NT2/D1 (cell line): ENCODE data around the gene PRRC2A.
A peak's percentile ranks its signal among the peaks of the same experiment; 100 is the strongest.

Source experiments
- DNase-seq: peaks from one replicate; pipeline ENCODE4 v3.0.0-alpha.2; 2011; ENCODE audit warnings: low read depth, low spot score
- H3K27me3 ChIP-seq: 2 replicates; pipeline ENCODE4 v1.6.0; 2011; ENCODE audit warnings: mild to moderate bottlenecking; ENCODE audit not compliant: insufficient read length, insufficient read depth
- H3K36me3 ChIP-seq: 2 replicates; pipeline ENCODE4 v1.6.1; 2011; ENCODE audit warnings: mild to moderate bottlenecking, low read length, mixed read lengths; ENCODE audit not compliant: insufficient read depth, insufficient read length
- H3K4me1 ChIP-seq: 2 replicates; pipeline ENCODE4 v1.5.1; 2011; ENCODE audit not compliant: insufficient read depth, insufficient read length
- H3K4me3 ChIP-seq: 2 replicates; pipeline ENCODE4 v1.5.1; 2011; ENCODE audit warnings: low read depth; ENCODE audit not compliant: insufficient read length
- H3K9ac ChIP-seq: 2 replicates; pipeline ENCODE4 v1.6.0; 2011; ENCODE audit warnings: low read depth; ENCODE audit not compliant: insufficient read length
- H3K9me3 ChIP-seq: 2 replicates; pipeline ENCODE4 v1.5.1; 2011; ENCODE audit warnings: mild to moderate bottlenecking, low read length; ENCODE audit not compliant: insufficient read depth
- SUZ12 ChIP-seq: IDR thresholded peaks from 2 replicates; pipeline ENCODE4 v1.6.1; 2011; ENCODE audit not compliant: insufficient read length, insufficient read depth; ENCODE audit errors: extremely low read depth
- YY1 ChIP-seq: IDR thresholded peaks from 2 replicates; pipeline ENCODE4 v1.6.1; 2011; ENCODE audit not compliant: insufficient read length, insufficient read depth
- ZNF274 ChIP-seq: IDR thresholded peaks from 2 replicates; pipeline ENCODE4 v1.6.1; 2011; ENCODE audit warnings: mild to moderate bottlenecking, low read depth, low read length

The PRRC2A gene

GRCh38 chr6:31621991-31622390, 1.5 kb downstream of the PRRC2A start:
- H3K36me3 ChIP-seq = peaks cover 56% of the 10 kb centered on the region
- peak overlapping the region; percentile 96 for H3K9ac ChIP-seq
- H3K4me3 ChIP-seq = peak overlapping the region; percentile 89
- no peak for DNase-seq
- H3K27me3 ChIP-seq = no peaks in the 10 kb centered on the region
- no peak for TF ChIP-seq YY1
- TF ChIP-seq ZNF274 = no peak
- no peak for TF ChIP-seq SUZ12
- H3K9me3 ChIP-seq = no peaks in the 10 kb centered on the region
- H3K4me1 ChIP-seq = peaks cover 6% of the 10 kb centered on the region

- Histone ChIP-seq H3K4me3 (peak overlapping the region; percentile 89), H3K9ac (no peak overlapping the region), H3K9me3 (no peaks in the 10 kb centered on the region), H3K27me3 (no peaks in the 10 kb centered on the region), H3K36me3 (peaks cover 63% of the 10 kb centered on the region), H3K4me1 (peaks cover 6% of the 10 kb centered on the region)
- no peak for DNase-seq
- no peak for TF ChIP-seq SUZ12
- no peak for TF ChIP-seq YY1
- TF ChIP-seq ZNF274 = no peak
These were observed 2.2 kb downstream of the PRRC2A start for GRCh38 chr6:31622684-31623091.

GRCh38 chr6:31624070-31624469, 3.6 kb downstream of the PRRC2A start:
- peaks cover 6% of the 10 kb centered on the region for H3K4me1 ChIP-seq
- no peaks in the 10 kb centered on the region for H3K9me3 ChIP-seq
- H3K9ac ChIP-seq = no peak overlapping the region
- no peak overlapping the region for H3K4me3 ChIP-seq
- no peak for DNase-seq
- no peaks in the 10 kb centered on the region for H3K27me3 ChIP-seq
- TF ChIP-seq ZNF274 (no peak), YY1 (no peak), SUZ12 (no peak)
- peaks cover 77% of the 10 kb centered on the region for H3K36me3 ChIP-seq

GRCh38 chr6:31626952-31627351, 6.4 kb downstream of the PRRC2A start:
- no peaks in the 10 kb centered on the region for H3K27me3 ChIP-seq
- H3K9me3 ChIP-seq = no peaks in the 10 kb centered on the region
- no peak overlapping the region for H3K9ac ChIP-seq
- no peak for DNase-seq
- peaks cover 98% of the 10 kb centered on the region for H3K36me3 ChIP-seq
- H3K4me3 ChIP-seq = no peak overlapping the region
- peaks cover 6% of the 10 kb centered on the region for H3K4me1 ChIP-seq
- TF ChIP-seq YY1 = no peak
- TF ChIP-seq ZNF274 = no peak
- TF ChIP-seq SUZ12 = no peak

GRCh38 chr6:31627690-31628287, 7.3 kb downstream of the PRRC2A start:
- TF ChIP-seq YY1 = no peak
- no peak for TF ChIP-seq ZNF274
- TF ChIP-seq SUZ12 = no peak
- H3K9me3 ChIP-seq = no peaks in the 10 kb centered on the region
- DNase-seq = no peak
- peaks cover 6% of the 10 kb centered on the region for H3K4me1 ChIP-seq
- H3K27me3 ChIP-seq = no peaks in the 10 kb centered on the region
- no peak overlapping the region for H3K4me3 ChIP-seq
- no peak overlapping the region for H3K9ac ChIP-seq
- peaks cover 99% of the 10 kb centered on the region for H3K36me3 ChIP-seq

GRCh38 chr6:31629014-31629413, 8.5 kb downstream of the PRRC2A start:
- TF ChIP-seq SUZ12 (no peak), YY1 (no peak), ZNF274 (no peak)
- H3K36me3 ChIP-seq = peaks cover 97% of the 10 kb centered on the region
- no peaks in the 10 kb centered on the region for H3K9me3 ChIP-seq
- peaks cover 5% of the 10 kb centered on the region for H3K4me1 ChIP-seq
- H3K9ac ChIP-seq = no peak overlapping the region
- DNase-seq = no peak
- H3K27me3 ChIP-seq = no peaks in the 10 kb centered on the region
- H3K4me3 ChIP-seq = no peak overlapping the region

- Histone ChIP-seq H3K4me3 (no peak overlapping the region), H3K36me3 (peaks cover 97% of the 10 kb centered on the region), H3K27me3 (no peaks in the 10 kb centered on the region), H3K4me1 (peaks cover 3% of the 10 kb centered on the region), H3K9me3 (no peaks in the 10 kb centered on the region), H3K9ac (no peak overlapping the region)
- no peak for DNase-seq
- TF ChIP-seq YY1 (no peak), SUZ12 (no peak), ZNF274 (no peak)
These were observed 9.8 kb downstream of the PRRC2A start for GRCh38 chr6:31630177-31630934.

- TF ChIP-seq ZNF274 (no peak), SUZ12 (no peak), YY1 (no peak)
- no peak overlapping the region for H3K9ac ChIP-seq
- H3K9me3 ChIP-seq = no peaks in the 10 kb centered on the region
- H3K27me3 ChIP-seq = no peaks in the 10 kb centered on the region
- H3K36me3 ChIP-seq = peaks cover 97% of the 10 kb centered on the region
- no peak overlapping the region for H3K4me3 ChIP-seq
- no peak for DNase-seq
- peaks cover 2% of the 10 kb centered on the region for H3K4me1 ChIP-seq
These were observed 10.7 kb downstream of the PRRC2A start for GRCh38 chr6:31631209-31631608.
